ENCODE results near the gene SAMMSON. TPM values are rescaled to one million over a fixed set of nuclear protein-coding genes. Genes with fewer than 3 reads are reported as not detected.

The SAMMSON gene
- polyA plus RNA-seq, 1 donor (not counting 4 experiments of a cell fraction or from before 2014, with no cell fraction given), result not detected

- no peak overlapping the region for H3K9ac ChIP-seq (ENCODE audit: control insufficient read depth, extremely low read depth, insufficient read depth, low read length)
- no peaks in the 10 kb centered on the region for H3K79me2 ChIP-seq (ENCODE audit: control insufficient read depth, insufficient read depth, low read length)
- H4K20me1 ChIP-seq (ENCODE audit: control insufficient read depth, extremely low read depth, insufficient read depth, low read length), result no peaks in the 10 kb centered on the region
- H2AFZ ChIP-seq (ENCODE audit: control insufficient read depth, low read length), result no peak overlapping the region
- dilution Hi-C loops (cut with MboI; ENCODE audit: extremely low pct_ligation_motif_present, low sequenced_read_pairs), result no loop called here
- H3K4me2 ChIP-seq (ENCODE audit: control insufficient read depth, extremely low read depth, insufficient read depth, low read depth, low read length), result no peak overlapping the region
- H3K36me3 ChIP-seq (ENCODE audit: control insufficient read depth in 2 of 2, extremely low read depth in 1 of 2, insufficient read depth in 2 of 2, low read length in 2 of 2), result no peaks in the 10 kb centered on the region
- H3K27me3 ChIP-seq (ENCODE audit: control insufficient read depth, extremely low read depth, insufficient read depth, low read length), result no peaks in the 10 kb centered on the region
- H3K4me1 ChIP-seq (ENCODE audit: control insufficient read depth, extremely low read depth, insufficient read depth, low read length), result no peaks in the 10 kb centered on the region
- TF ChIP-seq CTCF (optimal IDR thresholded peaks at IDR 0.05 in 1 of 3, IDR thresholded peaks at IDR 0.05 in 1 of 3, conservative IDR thresholded peaks at IDR 0.05 in 1 of 3; ENCODE audit: extremely low read depth in 1 of 3, insufficient read depth in 2 of 3, low read length in 3 of 3), result no peak
- no peak for TF ChIP-seq EZH2 (IDR thresholded peaks at IDR 0.05; ENCODE audit: low read length)
- H3K9me1 ChIP-seq (ENCODE audit: control insufficient read depth, extremely low read depth, insufficient read depth, low read length), result no peaks in the 10 kb centered on the region
- no peak overlapping the region for H3K4me3 ChIP-seq (ENCODE audit: control insufficient read depth in 2 of 3, extremely low read depth in 1 of 3, insufficient read depth in 2 of 3, low read depth in 1 of 3, low read length in 3 of 3)
- FAIRE-seq, result no peak
- no peak for DNase-seq (ENCODE audit: low read depth, low spot score)
- no peaks in the 10 kb centered on the region for H3K9me3 ChIP-seq (ENCODE audit: control insufficient read depth, low read depth, low read length)
- no peak overlapping the region for H3K27ac ChIP-seq (ENCODE audit: control insufficient read depth, insufficient read depth, low read length)
Observed at GRCh38 chr3:70057426-70057825, 57.9 kb downstream of the SAMMSON start.

- H2AFZ ChIP-seq (ENCODE audit: control insufficient read depth, low read length), result no peak overlapping the region
- TF ChIP-seq CTCF (optimal IDR thresholded peaks at IDR 0.05 in 1 of 3, IDR thresholded peaks at IDR 0.05 in 1 of 3, conservative IDR thresholded peaks at IDR 0.05 in 1 of 3; ENCODE audit: extremely low read depth in 1 of 3, insufficient read depth in 2 of 3, low read length in 3 of 3), result no peak
- TF ChIP-seq EZH2 (IDR thresholded peaks at IDR 0.05; ENCODE audit: low read length), result no peak
- no peak overlapping the region for H3K4me3 ChIP-seq (ENCODE audit: control insufficient read depth in 2 of 3, extremely low read depth in 1 of 3, insufficient read depth in 2 of 3, low read depth in 1 of 3, low read length in 3 of 3)
- no peaks in the 10 kb centered on the region for H3K9me3 ChIP-seq (ENCODE audit: control insufficient read depth, low read depth, low read length)
- H3K79me2 ChIP-seq (ENCODE audit: control insufficient read depth, insufficient read depth, low read length), result no peaks in the 10 kb centered on the region
- H3K36me3 ChIP-seq (ENCODE audit: control insufficient read depth in 2 of 2, extremely low read depth in 1 of 2, insufficient read depth in 2 of 2, low read length in 2 of 2), result no peaks in the 10 kb centered on the region
- DNase-seq (ENCODE audit: low read depth, low spot score) (no peak), FAIRE-seq (no peak)
- H4K20me1 ChIP-seq (ENCODE audit: control insufficient read depth, extremely low read depth, insufficient read depth, low read length), result no peaks in the 10 kb centered on the region
- no peak overlapping the region for H3K9ac ChIP-seq (ENCODE audit: control insufficient read depth, extremely low read depth, insufficient read depth, low read length)
- dilution Hi-C loops (cut with MboI; ENCODE audit: extremely low pct_ligation_motif_present, low sequenced_read_pairs), result no loop called here
- no peak overlapping the region for H3K27ac ChIP-seq (ENCODE audit: control insufficient read depth, insufficient read depth, low read length)
- H3K4me2 ChIP-seq (ENCODE audit: control insufficient read depth, extremely low read depth, insufficient read depth, low read depth, low read length), result no peak overlapping the region
- no peaks in the 10 kb centered on the region for H3K9me1 ChIP-seq (ENCODE audit: control insufficient read depth, extremely low read depth, insufficient read depth, low read length)
- H3K27me3 ChIP-seq (ENCODE audit: control insufficient read depth, extremely low read depth, insufficient read depth, low read length), result no peaks in the 10 kb centered on the region
- no peaks in the 10 kb centered on the region for H3K4me1 ChIP-seq (ENCODE audit: control insufficient read depth, extremely low read depth, insufficient read depth, low read length)
Observed at GRCh38 chr3:70061096-70061495, 61.6 kb downstream of the SAMMSON start.

Measured in keratinocyte (primary cell).